HG03108 (cell line): ENCODE data around the gene URI1.

Experiments used
- ATAC-seq: cut with Tn5 transposase; IDR thresholded peaks from one replicate; pipeline ENCODE4 v1.9.1; 2021; ENCODE audit warnings: moderate library complexity; ENCODE audit not compliant: unreplicated experiment

URI1 gene

GRCh38 chr19:29969891-29970290, 27.9 kb downstream of the URI1 start:
- ATAC-seq, result no peak

DNA sequence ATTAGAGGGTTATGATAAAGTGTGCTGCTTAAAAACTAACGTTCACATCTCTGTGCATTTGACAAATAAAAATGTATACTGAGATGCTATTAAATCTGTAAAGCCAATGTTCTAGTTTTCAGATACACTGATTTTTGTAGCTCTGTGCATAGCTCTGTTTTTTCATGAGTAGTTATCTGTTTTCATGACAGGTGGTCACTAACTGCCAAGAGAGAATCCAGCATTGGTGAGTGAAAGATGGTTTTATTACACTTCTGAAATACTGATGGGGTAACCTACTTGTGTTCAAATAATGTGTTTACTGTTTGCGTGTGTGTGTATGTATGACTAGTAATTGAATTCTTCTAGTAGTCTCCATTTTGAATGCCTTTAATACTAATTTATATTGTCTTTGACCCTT, 29.0 kb downstream of the URI1 start:
- ATAC-seq, result no peak

- no peak for ATAC-seq
These were observed 29.6 kb downstream of the URI1 start for GRCh38 chr19:29971648-29972047.

DNA sequence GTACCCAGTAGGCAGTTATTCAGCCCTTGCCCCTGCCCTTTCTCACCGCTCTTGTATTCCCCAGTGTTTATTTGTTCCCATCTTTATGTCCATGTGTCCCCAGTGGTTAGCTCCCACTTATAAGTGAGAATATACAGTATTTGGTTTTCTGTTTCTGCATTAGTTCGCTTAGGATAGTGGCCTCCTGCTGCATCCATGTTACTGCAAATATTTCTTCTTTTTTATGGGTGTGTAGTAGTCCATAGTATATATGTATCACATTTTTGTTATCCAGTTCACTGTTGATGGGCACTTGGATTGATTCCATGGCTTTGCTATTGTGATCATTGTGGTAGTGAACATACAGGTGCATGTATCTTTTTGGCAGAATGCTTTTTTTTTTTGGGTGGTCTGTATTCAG, 32.7 kb downstream of the URI1 start:
- no peak for ATAC-seq

- no peak for ATAC-seq
These were observed 34.3 kb downstream of the URI1 start for GRCh38 chr19:29976151-29976943.

- ATAC-seq, result no peak
These were observed 36.0 kb downstream of the URI1 start for GRCh38 chr19:29978080-29978479.

DNA sequence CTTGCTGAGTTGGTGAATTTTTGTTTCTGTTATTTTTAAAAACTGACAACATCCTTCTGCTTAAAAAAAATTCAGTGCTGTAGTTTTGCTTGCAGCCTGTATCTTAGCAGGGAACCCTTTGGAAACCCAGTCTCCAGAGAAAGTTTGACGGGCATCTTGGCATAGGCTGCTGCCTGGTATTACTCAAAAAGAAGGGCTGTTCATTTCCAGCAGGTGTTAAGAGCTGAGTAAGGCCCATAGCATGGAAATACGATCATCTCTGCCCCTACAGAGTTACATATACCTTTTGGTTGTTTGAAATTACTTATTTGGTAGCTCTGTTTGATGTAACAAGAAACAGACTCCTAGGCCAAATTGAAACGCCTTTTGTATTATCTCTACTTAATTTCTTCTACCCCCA, 41.5 kb downstream of the URI1 start:
- ATAC-seq, result no peak

GRCh38 chr19:29985196-29985595, 43.2 kb downstream of the URI1 start:
- no peak for ATAC-seq

DNA sequence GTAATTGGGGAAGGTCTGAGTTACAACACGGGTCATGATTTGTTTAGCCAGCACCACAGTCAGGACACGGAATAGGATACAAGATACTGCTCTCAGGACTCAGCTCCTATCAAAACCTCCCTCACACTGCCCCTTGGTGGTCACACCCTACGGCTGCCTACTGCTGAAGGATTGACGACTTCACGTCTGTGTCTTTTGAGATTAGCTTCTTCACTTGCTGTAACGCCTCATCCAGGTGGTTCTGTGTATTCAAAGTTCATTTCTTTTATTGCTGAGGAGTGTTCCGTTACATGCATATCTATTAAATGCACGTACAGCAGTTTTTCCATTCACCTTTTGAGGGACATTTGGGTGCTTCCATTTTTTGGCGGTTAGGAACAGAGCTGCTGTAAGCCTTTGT, 46.3 kb downstream of the URI1 start:
- no peak for ATAC-seq

- ATAC-seq, result no peak
These were observed 50.3 kb downstream of the URI1 start for GRCh38 chr19:29992233-29992867.

GRCh38 chr19:29999490-29999889, 57.5 kb downstream of the URI1 start:
- ATAC-seq, result no peak

DNA sequence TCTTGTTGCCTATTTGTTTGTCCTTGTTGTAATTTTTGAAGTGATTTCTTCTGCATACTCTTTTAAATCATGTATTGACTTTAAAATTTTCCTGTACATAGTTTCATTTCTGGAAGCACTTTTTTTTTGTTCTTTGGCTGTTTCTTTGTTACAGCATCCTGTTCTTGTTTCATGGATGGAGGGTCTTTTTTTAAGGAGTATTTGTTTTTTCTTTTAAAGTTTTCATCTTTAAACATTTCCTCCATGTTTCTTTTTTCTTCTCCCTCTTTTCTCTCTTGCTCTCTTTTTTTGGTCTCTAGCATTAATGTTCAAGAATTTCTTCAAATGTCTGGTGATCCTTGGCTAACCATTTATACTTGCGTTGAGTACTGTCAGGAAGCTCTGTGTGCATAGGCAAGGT, 58.8 kb downstream of the URI1 start:
- no peak for ATAC-seq

DNA sequence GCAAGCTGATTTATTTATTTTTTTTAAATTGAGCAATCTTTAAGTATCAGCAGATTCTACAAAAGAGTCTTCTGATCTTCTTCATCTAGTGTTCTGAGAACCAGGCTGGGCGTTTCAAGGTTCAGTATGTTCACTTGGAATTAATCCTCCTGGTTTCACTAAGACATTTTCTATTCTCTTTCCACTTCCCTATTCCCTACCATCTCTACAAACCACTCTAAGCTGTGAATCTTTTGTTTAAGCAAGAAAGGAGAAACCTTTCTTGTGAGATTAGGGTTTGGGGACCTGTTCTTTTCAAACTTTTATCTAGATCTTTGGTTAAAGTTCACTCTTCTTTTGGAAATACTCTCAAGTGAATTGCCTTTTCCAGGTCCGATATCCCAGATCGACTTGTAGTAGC, 59.3 kb downstream of the URI1 start:
- ATAC-seq, result no peak

GRCh38 chr19:30001791-30002190, 59.8 kb downstream of the URI1 start:
- no peak for ATAC-seq

GRCh38 chr19:30003866-30004265, 61.8 kb downstream of the URI1 start:
- no peak for ATAC-seq

DNA sequence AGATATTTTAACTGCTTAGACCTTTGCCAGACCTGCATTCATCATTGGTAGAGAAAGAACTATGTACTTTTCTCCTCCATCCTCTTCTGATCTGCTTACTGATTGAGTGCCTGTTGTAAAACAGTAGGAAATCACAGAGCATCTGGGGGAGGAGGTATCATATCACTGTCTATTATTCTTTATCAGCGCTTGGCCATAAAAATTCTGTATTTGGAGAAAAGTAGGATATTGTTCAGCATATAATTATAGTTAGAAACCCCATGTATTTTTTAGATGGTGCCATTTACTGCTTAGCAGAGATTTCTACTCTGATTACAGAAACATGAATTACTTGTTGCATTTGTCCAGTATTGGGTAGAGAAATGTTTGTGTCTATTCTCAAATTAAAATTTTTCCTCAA, 62.4 kb downstream of the URI1 start:
- ATAC-seq, result no peak

DNA sequence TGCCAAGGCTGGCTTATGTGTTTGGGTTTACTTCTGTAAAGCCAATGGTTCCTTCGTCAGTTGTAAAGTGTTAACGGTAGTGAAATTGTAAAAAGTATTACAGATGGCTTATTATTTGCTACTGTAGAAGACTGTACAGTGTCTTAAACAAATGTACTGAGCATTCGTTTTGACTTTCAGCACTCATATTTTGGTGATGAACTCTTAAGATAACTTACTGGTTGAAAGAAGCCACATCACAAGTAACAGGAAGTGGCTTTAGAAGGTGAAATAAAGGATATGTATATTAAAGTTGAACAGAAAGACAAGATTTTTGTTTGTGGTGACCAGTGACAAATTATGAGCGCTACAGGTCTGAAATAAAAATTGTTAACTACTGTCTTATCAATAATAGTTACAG, 64.2 kb downstream of the URI1 start:
- no peak for ATAC-seq

DNA sequence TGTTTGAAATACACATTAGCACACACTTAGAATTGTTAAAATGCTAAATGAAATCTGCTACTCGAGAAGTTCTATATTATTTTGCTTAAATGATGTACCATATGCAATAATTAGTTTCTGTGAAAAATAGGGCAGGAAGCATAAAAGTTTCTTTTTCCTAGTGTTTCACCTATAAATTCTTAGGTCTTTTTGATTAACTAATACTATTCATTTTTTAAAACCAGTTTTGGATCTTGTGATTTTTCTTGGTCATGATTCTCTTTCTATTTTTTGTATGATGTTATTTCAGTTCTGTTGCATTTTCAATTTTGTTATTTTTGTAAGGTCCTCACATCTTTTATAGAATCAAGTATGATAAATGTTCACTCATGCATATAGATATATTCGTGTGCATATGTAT, 66.1 kb downstream of the URI1 start:
- ATAC-seq, result no peak

DNA sequence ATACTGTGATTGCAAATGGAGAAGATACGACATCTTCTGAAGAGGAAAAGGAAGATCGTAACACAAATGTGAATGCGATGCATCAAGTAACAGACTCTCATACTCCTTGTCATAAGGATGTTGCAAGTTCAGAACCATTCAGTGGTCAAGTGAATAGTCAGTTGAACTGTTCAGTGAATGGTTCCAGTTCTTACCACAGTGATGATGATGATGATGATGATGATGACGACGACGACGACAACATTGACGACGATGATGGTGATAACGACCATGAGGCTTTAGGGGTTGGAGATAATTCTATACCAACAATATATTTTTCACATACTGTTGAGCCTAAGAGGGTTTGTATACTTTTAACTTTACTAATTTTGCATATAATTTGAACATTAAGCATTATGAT, 67.0 kb downstream of the URI1 start:
- no peak for ATAC-seq

DNA sequence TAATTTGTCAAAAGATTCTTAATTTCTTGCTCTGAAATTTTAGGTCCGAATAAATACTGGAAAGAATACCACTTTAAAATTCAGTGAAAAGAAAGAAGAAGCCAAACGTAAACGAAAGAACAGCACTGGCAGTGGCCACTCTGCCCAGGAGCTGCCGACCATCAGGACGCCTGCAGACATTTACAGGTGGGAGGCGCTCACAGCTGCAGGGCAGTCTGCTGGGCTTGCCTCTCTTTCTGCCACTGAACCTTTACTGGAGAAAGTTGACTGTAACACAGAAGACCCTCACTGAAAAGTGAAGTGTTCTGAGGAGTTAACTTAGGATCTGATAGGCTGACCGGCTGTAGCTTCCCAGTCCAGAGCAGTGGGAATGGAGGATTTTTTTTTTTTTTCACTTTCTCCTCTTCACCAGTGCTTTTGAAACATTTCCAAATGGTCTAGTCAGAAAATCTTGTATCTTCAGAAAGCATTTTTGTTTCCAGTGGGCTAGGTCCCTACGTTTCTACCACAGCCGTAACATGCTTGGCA, 69.1 kb downstream of the URI1 start:
- no peak for ATAC-seq

DNA sequence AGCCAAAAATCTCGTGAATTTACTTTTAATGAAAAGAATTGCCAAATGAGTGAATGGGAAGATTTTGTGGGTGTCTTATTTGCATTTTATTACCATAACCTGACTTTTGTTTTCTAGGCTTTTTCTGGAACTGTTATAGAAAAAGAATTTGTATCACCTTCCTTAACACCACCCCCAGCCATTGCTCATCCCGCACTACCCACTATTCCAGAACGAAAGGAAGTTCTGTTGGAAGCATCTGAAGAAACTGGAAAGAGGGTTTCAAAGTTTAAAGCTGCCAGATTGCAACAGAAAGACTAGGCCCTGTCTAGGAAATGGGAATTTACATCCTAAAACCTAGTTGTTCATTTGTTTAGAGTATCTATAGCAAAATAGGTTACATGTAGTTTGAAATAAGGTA, 72.7 kb downstream of the URI1 start:
- no peak for ATAC-seq

DNA sequence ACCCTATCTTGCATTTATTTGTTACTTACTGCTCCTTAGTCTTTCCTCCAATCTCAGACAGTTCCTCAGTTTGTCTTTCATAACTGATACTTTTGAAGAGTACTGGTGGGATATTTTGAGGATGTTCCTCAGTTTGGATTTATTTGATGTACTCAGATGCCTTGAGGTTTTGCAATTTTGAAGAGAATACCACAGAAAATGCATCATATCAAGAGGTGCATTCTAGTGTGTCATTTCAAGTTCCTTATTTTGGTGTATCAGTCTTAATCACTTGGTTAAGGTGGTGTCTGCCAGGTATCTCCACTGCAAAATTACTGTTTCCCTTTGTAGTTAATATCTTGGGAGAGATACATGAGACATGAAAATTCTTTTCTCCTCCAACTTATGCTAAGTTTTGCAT, 75.1 kb downstream of the URI1 start:
- ATAC-seq, result peak; percentile 74

GRCh38 chr19:30020189-30020588, 78.2 kb downstream of the URI1 start:
- no peak for ATAC-seq
